ENCODE measurements around the gene PCSK9. TPM values are rescaled to one million over a fixed set of nuclear protein-coding genes. Genes with fewer than 3 reads are reported as not detected.
"Not testable (repeated sequence)": the region's sequence is repeated elsewhere in the genome, so short reads cannot be mapped to it uniquely, and the experiment has no call there.

The PCSK9 gene
- total RNA-seq, 5 donors from 2014 or later (not counting 1 experiment from before 2014, with no cell fraction given): 0.30 to 0.38 (median 0.35) TPM; not detected in 2

- H3K9me3 Mint-ChIP-seq: no peaks in the 10 kb centered on the region
- Histone ChIP-seq H3K9me3 (no peaks in the 10 kb centered on the region), H3K4me3 (ENCODE audit: control insufficient read depth in 1 of 2, extremely low read depth in 1 of 2, low read length in 1 of 2) (no peak overlapping the region), H3K27me3 (replicated peaks in 1 of 2; ENCODE audit: control insufficient read depth in 2 of 2, extremely low read depth in 1 of 2, insufficient read depth in 2 of 2, low read length in 1 of 2) (peaks cover 0 to 31% of the 10 kb centered on the region in 2 experiments), H3K4me1 (ENCODE audit: control insufficient read depth in 1 of 2, extremely low read depth in 1 of 2, insufficient read depth in 2 of 2, low read length in 2 of 2) (no peaks in the 10 kb centered on the region), H3K27ac (ENCODE audit: low read length) (no peak overlapping the region), H3K36me3 (ENCODE audit: control insufficient read depth in 2 of 2, extremely low read depth in 1 of 2, insufficient read depth in 1 of 2, low read length in 1 of 2) (no peaks in the 10 kb centered on the region)
- POLR2A ChIA-PET: no interaction called here
- no peak overlapping the region for H3K4me3 Mint-ChIP-seq
- no peak for DNase-seq
- peaks cover 19 to 27% of the 10 kb centered on the region in 2 donors for H3K27me3 Mint-ChIP-seq
- H3K27ac Mint-ChIP-seq: no peak overlapping the region
- WGBS (ENCODE audit: insufficient coverage): 88% methylated on average over 4 of the region's 5 CpGs
- CTCF ChIA-PET: no interaction called here
- H3K4me1 Mint-ChIP-seq: no peaks in the 10 kb centered on the region
- no peak for ATAC-seq (replicated peaks in 1 of 4)
- no peaks in the 10 kb centered on the region for H3K36me3 Mint-ChIP-seq
Observed at GRCh38 chr1:55015123-55015522, 24.2 kb upstream of the PCSK9 start.

GRCh38 chr1:55015731-55016620 lies 23.4 kb upstream of the PCSK9 start:
- H3K27me3 ChIP-seq (replicated peaks in 1 of 2; ENCODE audit: control insufficient read depth in 2 of 2, extremely low read depth in 1 of 2, insufficient read depth in 2 of 2, low read length in 1 of 2): peaks cover 0 to 37% of the 10 kb centered on the region in 2 experiments
- H3K4me1 Mint-ChIP-seq: no peaks in the 10 kb centered on the region
- no peaks in the 10 kb centered on the region for H3K36me3 ChIP-seq (ENCODE audit: control insufficient read depth in 2 of 2, extremely low read depth in 1 of 2, insufficient read depth in 1 of 2, low read length in 1 of 2)
- no peak overlapping the region for H3K27ac Mint-ChIP-seq
- WGBS (ENCODE audit: insufficient coverage): 65% methylated on average over 11 of the region's 12 CpGs
- H3K36me3 Mint-ChIP-seq: no peaks in the 10 kb centered on the region
- no peak overlapping the region for H3K27ac ChIP-seq (ENCODE audit: low read length)
- peaks cover 19 to 30% of the 10 kb centered on the region in 2 donors for H3K27me3 Mint-ChIP-seq
- no peaks in the 10 kb centered on the region for H3K9me3 Mint-ChIP-seq
- DNase-seq (no peak), ATAC-seq (replicated peaks in 1 of 4) (no peak)
- ChIA-PET POLR2A (no interaction called here), CTCF (no interaction called here)
- H3K4me1 ChIP-seq (ENCODE audit: control insufficient read depth in 1 of 2, extremely low read depth in 1 of 2, insufficient read depth in 2 of 2, low read length in 2 of 2): no peaks in the 10 kb centered on the region
- H3K4me3 ChIP-seq (ENCODE audit: control insufficient read depth in 1 of 2, extremely low read depth in 1 of 2, low read length in 1 of 2): no peak overlapping the region
- H3K4me3 Mint-ChIP-seq: no peak overlapping the region
- no peaks in the 10 kb centered on the region for H3K9me3 ChIP-seq

GRCh38 chr1:55018395-55018794 lies 21.0 kb upstream of the PCSK9 start:
- WGBS (ENCODE audit: insufficient coverage): 90% methylated on average over 2 of the region's 9 CpGs
- no peaks in the 10 kb centered on the region for H3K4me1 ChIP-seq (ENCODE audit: control insufficient read depth in 1 of 2, extremely low read depth in 1 of 2, insufficient read depth in 2 of 2, low read length in 2 of 2)
- ChIA-PET CTCF (no interaction called here), POLR2A (no interaction called here)
- Mint-ChIP-seq H3K27ac (no peak overlapping the region), H3K36me3 (no peaks in the 10 kb centered on the region), H3K9me3 (no peaks in the 10 kb centered on the region), H3K4me3 (no peak overlapping the region), H3K27me3 (peaks cover 21 to 24% of the 10 kb centered on the region in 2 donors), H3K4me1 (no peaks in the 10 kb centered on the region)
- peaks cover 0 to 39% of the 10 kb centered on the region in 2 experiments for H3K27me3 ChIP-seq (replicated peaks in 1 of 2; ENCODE audit: control insufficient read depth in 2 of 2, extremely low read depth in 1 of 2, insufficient read depth in 2 of 2, low read length in 1 of 2)
- ATAC-seq (replicated peaks in 1 of 4) (no peak), DNase-seq (no peak)
- H3K4me3 ChIP-seq (ENCODE audit: control insufficient read depth in 1 of 2, extremely low read depth in 1 of 2, low read length in 1 of 2): no peak overlapping the region
- H3K36me3 ChIP-seq (ENCODE audit: control insufficient read depth in 2 of 2, extremely low read depth in 1 of 2, insufficient read depth in 1 of 2, low read length in 1 of 2): no peaks in the 10 kb centered on the region
- no peaks in the 10 kb centered on the region for H3K9me3 ChIP-seq
- no peak overlapping the region for H3K27ac ChIP-seq (ENCODE audit: low read length)

- WGBS (ENCODE audit: insufficient coverage): 56% methylated on average over 13 of the region's 15 CpGs
- H3K27ac ChIP-seq (ENCODE audit: low read length): no peak overlapping the region
- Mint-ChIP-seq H3K9me3 (no peaks in the 10 kb centered on the region), H3K27ac (no peak overlapping the region), H3K27me3 (peaks cover 11 to 12% of the 10 kb centered on the region in 2 donors), H3K4me1 (peaks cover 0 to 2% (median 0%) of the 10 kb centered on the region in 3 donors), H3K36me3 (no peaks in the 10 kb centered on the region), H3K4me3 (no peak overlapping the region)
- ChIA-PET CTCF (interaction anchor here in 1 of 2 donors (1.1 to 1.5 kb wide), 3 partner anchors 26 to 76 kb away, joined by 4 to 25 read pairs (median 7); no protein-coding TSS in a partner anchor), POLR2A (no interaction called here)
- no peaks in the 10 kb centered on the region for H3K4me1 ChIP-seq (ENCODE audit: control insufficient read depth in 1 of 2, extremely low read depth in 1 of 2, insufficient read depth in 2 of 2, low read length in 2 of 2)
- no peaks in the 10 kb centered on the region for H3K36me3 ChIP-seq (ENCODE audit: control insufficient read depth in 2 of 2, extremely low read depth in 1 of 2, insufficient read depth in 1 of 2, low read length in 1 of 2)
- peaks cover 0 to 28% of the 10 kb centered on the region in 2 experiments for H3K27me3 ChIP-seq (replicated peaks in 1 of 2; ENCODE audit: control insufficient read depth in 2 of 2, extremely low read depth in 1 of 2, insufficient read depth in 2 of 2, low read length in 1 of 2)
- H3K9me3 ChIP-seq: no peaks in the 10 kb centered on the region
- H3K4me3 ChIP-seq (ENCODE audit: control insufficient read depth in 1 of 2, extremely low read depth in 1 of 2, low read length in 1 of 2): no peak overlapping the region
- peak in 34 of 35 experiments; percentile 5 to 70 (median 46) for DNase-seq
- ATAC-seq (replicated peaks in 1 of 4): peak; percentile 72 to 81 (median 75)
Observed at GRCh38 chr1:55021942-55022546, 17.3 kb upstream of the PCSK9 start.

GRCh38 chr1:55024163-55024562 lies 15.2 kb upstream of the PCSK9 start:
- H3K27ac ChIP-seq (ENCODE audit: low read length); POLR2A ChIA-PET; H3K4me1 ChIP-seq (ENCODE audit: control insufficient read depth in 1 of 2, extremely low read depth in 1 of 2, insufficient read depth in 2 of 2, low read length in 2 of 2); DNase-seq; H3K36me3 ChIP-seq (ENCODE audit: control insufficient read depth in 2 of 2, extremely low read depth in 1 of 2, insufficient read depth in 1 of 2, low read length in 1 of 2); H3K27me3 Mint-ChIP-seq; H3K36me3 Mint-ChIP-seq; H3K4me3 Mint-ChIP-seq; H3K4me3 ChIP-seq (ENCODE audit: control insufficient read depth in 1 of 2, extremely low read depth in 1 of 2, low read length in 1 of 2); CTCF ChIA-PET; ATAC-seq (replicated peaks in 1 of 4); H3K27ac Mint-ChIP-seq; H3K4me1 Mint-ChIP-seq; H3K9me3 ChIP-seq; H3K9me3 Mint-ChIP-seq: not testable (repeated sequence)
- H3K27me3 ChIP-seq (replicated peaks in 1 of 2; ENCODE audit: control insufficient read depth in 2 of 2, extremely low read depth in 1 of 2, insufficient read depth in 2 of 2, low read length in 1 of 2): peaks cover 0 to 21% of the 10 kb centered on the region in 2 experiments
- WGBS (ENCODE audit: insufficient coverage): no CpG with 5 or more reads among the region's 10 CpGs

- H3K9me3 ChIP-seq; H3K27me3 ChIP-seq (replicated peaks in 1 of 2; ENCODE audit: control insufficient read depth in 2 of 2, extremely low read depth in 1 of 2, insufficient read depth in 2 of 2, low read length in 1 of 2); CTCF ChIA-PET; POLR2A ChIA-PET; ATAC-seq (replicated peaks in 1 of 4); H3K4me1 ChIP-seq (ENCODE audit: control insufficient read depth in 1 of 2, extremely low read depth in 1 of 2, insufficient read depth in 2 of 2, low read length in 2 of 2); H3K36me3 Mint-ChIP-seq; H3K27ac Mint-ChIP-seq; H3K36me3 ChIP-seq (ENCODE audit: control insufficient read depth in 2 of 2, extremely low read depth in 1 of 2, insufficient read depth in 1 of 2, low read length in 1 of 2); DNase-seq; H3K4me3 ChIP-seq (ENCODE audit: control insufficient read depth in 1 of 2, extremely low read depth in 1 of 2, low read length in 1 of 2); H3K4me1 Mint-ChIP-seq; H3K27ac ChIP-seq (ENCODE audit: low read length); H3K4me3 Mint-ChIP-seq; H3K9me3 Mint-ChIP-seq: not testable (repeated sequence)
- 100% methylated on average over 1 of the region's 3 CpGs for WGBS (ENCODE audit: insufficient coverage)
- peaks cover 8 to 13% of the 10 kb centered on the region in 2 donors for H3K27me3 Mint-ChIP-seq
Observed at GRCh38 chr1:55026682-55027081, 12.7 kb upstream of the PCSK9 start.
